HEK293 (cell line): ENCODE data around the gene MRPL43.

Experiments
- CTCF ChIA-PET: fragments of 350-600 bp; formaldehyde crosslinking; extraction: SDS; loops from one replicate; lab custom pipeline; 2021; ENCODE audit warnings: antibody characterized with exemption; lab: Yijun Ruan, JAX
- POLR2A ChIA-PET: fragments of 300-600 bp; formaldehyde crosslinking; extraction: SDS; loops from one replicate; lab custom pipeline; 2020; ENCODE audit warnings: antibody characterized with exemption, inconsistent platforms; lab: Yijun Ruan, JAX
- H3K27ac ChIP-seq: fragments of 200-500 bp; sonication (Bioruptor generic); 2 replicates; pipeline ENCODE4 v1.5.1; 2014; ENCODE audit warnings: low read depth, low read length, control low read depth, inconsistent platforms; ENCODE audit errors: extremely low read depth
- H3K36me3 ChIP-seq, 2 experiments: fragments of 200-500 bp in 1 of 2; sonication (Bioruptor generic) in 1 of 2; 1 replicate in 1 of 2; 2 replicates in 1 of 2; pipeline ENCODE4 v1.5.1; 2014 to 2017; ENCODE audit warnings: inconsistent platforms in 2 of 2, low read length in 2 of 2; ENCODE audit not compliant: control insufficient read depth in 2 of 2, insufficient read depth in 1 of 2
- H3K4me1 ChIP-seq: fragments of 200-500 bp; sonication (Bioruptor generic); 2 replicates; pipeline ENCODE4 v1.5.1; 2014; ENCODE audit warnings: mild to moderate bottlenecking, low read length, inconsistent platforms; ENCODE audit not compliant: control insufficient read depth, insufficient read depth
- H3K4me3 ChIP-seq: 2 replicates; pipeline ENCODE4 v1.5.1; 2011; ENCODE audit warnings: low read depth, mild to moderate bottlenecking, control low read depth, low read length, moderate library complexity
- H3K9me3 ChIP-seq: fragments of 200-500 bp; sonication (Bioruptor generic); 2 replicates; pipeline ENCODE4 v1.5.1; 2014; ENCODE audit warnings: low read depth, low read length, inconsistent platforms; ENCODE audit not compliant: control insufficient read depth, insufficient read depth
- ATF2 ChIP-seq: fragments of 450-650 bp; formaldehyde crosslinking; IDR thresholded peaks from 2 replicates; pipeline ENCODE4 v1.5.1; 2016; ENCODE audit warnings: missing biosample characterization, missing genetic modification characterization, low read depth
- BCL11B ChIP-seq: fragments of 450-650 bp; formaldehyde crosslinking; IDR thresholded peaks from 2 replicates; pipeline ENCODE4 v1.5.1; 2016; ENCODE audit warnings: low read depth, missing biosample characterization, missing genetic modification characterization
- RBAK ChIP-seq: fragments of 450-650 bp; formaldehyde crosslinking; IDR thresholded peaks from 2 replicates; pipeline ENCODE4 v1.5.1; 2016; ENCODE audit warnings: missing biosample characterization, missing genetic modification characterization
- YY2 ChIP-seq: fragments of 450-650 bp; formaldehyde crosslinking; IDR thresholded peaks from 2 replicates; pipeline ENCODE4 v1.5.1; 2016; ENCODE audit warnings: missing biosample characterization, missing genetic modification characterization
- ZBTB49 ChIP-seq: fragments of 450-650 bp; formaldehyde crosslinking; IDR thresholded peaks from 2 replicates; pipeline ENCODE4 v1.5.1; 2016; ENCODE audit warnings: missing biosample characterization, missing genetic modification characterization, low read depth
- ZNF112 ChIP-seq: fragments of 450-650 bp; formaldehyde crosslinking; IDR thresholded peaks from 2 replicates; pipeline ENCODE4 v1.5.0; 2017; ENCODE audit warnings: missing biosample characterization, missing genetic modification characterization
- ZNF133 ChIP-seq: fragments of 450-650 bp; formaldehyde crosslinking; IDR thresholded peaks from 2 replicates; pipeline ENCODE4 v1.5.1; 2016; ENCODE audit warnings: missing biosample characterization, missing genetic modification characterization
- ZNF146 ChIP-seq: fragments of 450-650 bp; formaldehyde crosslinking; IDR thresholded peaks from 2 replicates; pipeline ENCODE4 v1.5.1; 2016; ENCODE audit warnings: missing biosample characterization, missing genetic modification characterization
- ZNF221 ChIP-seq: fragments of 450-650 bp; formaldehyde crosslinking; IDR thresholded peaks from 2 replicates; pipeline ENCODE4 v1.5.1; 2017; ENCODE audit warnings: missing biosample characterization, missing genetic modification characterization, borderline replicate concordance
- ZNF26 ChIP-seq: fragments of 450-650 bp; formaldehyde crosslinking; IDR thresholded peaks from 2 replicates; pipeline ENCODE4 v1.5.1; 2016; ENCODE audit warnings: missing biosample characterization, missing genetic modification characterization
- ZNF266 ChIP-seq: fragments of 450-650 bp; formaldehyde crosslinking; IDR thresholded peaks from 2 replicates; pipeline ENCODE4 v1.5.1; 2016; ENCODE audit warnings: missing biosample characterization, missing genetic modification characterization, low read depth
- ZNF549 ChIP-seq: fragments of 450-650 bp; IDR thresholded peaks from 2 replicates; pipeline ENCODE4 v1.5.1; 2018; ENCODE audit warnings: missing biosample characterization, missing genetic modification characterization, mild to moderate bottlenecking, inconsistent platforms, moderate library complexity
- ZNF610 ChIP-seq: fragments of 450-650 bp; formaldehyde crosslinking; IDR thresholded peaks from 2 replicates; pipeline ENCODE4 v1.5.1; 2016; ENCODE audit warnings: missing biosample characterization, missing genetic modification characterization, borderline replicate concordance
- ZNF704 ChIP-seq: fragments of 450-650 bp; formaldehyde crosslinking; IDR thresholded peaks from 2 replicates; pipeline ENCODE4 v1.5.1; 2016; ENCODE audit warnings: missing biosample characterization, missing genetic modification characterization
- ZNF785 ChIP-seq: fragments of 450-650 bp; formaldehyde crosslinking; IDR thresholded peaks from 2 replicates; pipeline ENCODE4 v1.5.1; 2016; ENCODE audit warnings: missing biosample characterization, missing genetic modification characterization
- ZSCAN4 ChIP-seq: fragments of 450-650 bp; formaldehyde crosslinking; IDR thresholded peaks from 2 replicates; pipeline ENCODE4 v1.5.1; 2017; ENCODE audit warnings: missing biosample characterization, missing genetic modification characterization
- ZSCAN5A ChIP-seq: fragments of 450-650 bp; formaldehyde crosslinking; IDR thresholded peaks from 2 replicates; pipeline ENCODE4 v1.5.1; 2016; ENCODE audit warnings: missing biosample characterization, missing genetic modification characterization

MRPL43 gene

GRCh38 chr10:100943508-100943907 is 43.8 kb downstream of the MRPL43 start (continued):
- no peak for TF ChIP-seq ZNF133 (tag by site-specific recombination)
- TF ChIP-seq ZNF112 (tag by site-specific recombination): no peak
- TF ChIP-seq BCL11B (tag by site-specific recombination): no peak

- ChIA-PET CTCF (no interaction called here), POLR2A (no interaction called here)
- Histone ChIP-seq H3K27ac (no peak overlapping the region), H3K36me3 (peaks cover 85 to 96% of the 10 kb centered on the region in 2 experiments), H3K4me3 (no peak overlapping the region), H3K9me3 (no peaks in the 10 kb centered on the region), H3K4me1 (no peaks in the 10 kb centered on the region)
- TF ChIP-seq ZNF704: no peak
- no peak for TF ChIP-seq ATF2 (tag by site-specific recombination)
- no peak for TF ChIP-seq ZSCAN4 (tag by site-specific recombination)
- no peak for TF ChIP-seq ZSCAN5A (tag by site-specific recombination)
- TF ChIP-seq BCL11B (tag by site-specific recombination): no peak
- no peak for TF ChIP-seq ZBTB49 (tag by site-specific recombination)
- TF ChIP-seq ZNF785 (tag by site-specific recombination): no peak
- TF ChIP-seq ZNF221 (tag by site-specific recombination): no peak
- no peak for TF ChIP-seq ZNF610
- TF ChIP-seq RBAK (tag by site-specific recombination): no peak
- no peak for TF ChIP-seq YY2 (tag by site-specific recombination)
- no peak for TF ChIP-seq ZNF266 (tag by site-specific recombination)
- no peak for TF ChIP-seq ZNF26
- no peak for TF ChIP-seq ZNF146
- TF ChIP-seq ZNF549 (tag by site-specific recombination): no peak
Observed at GRCh38 chr10:100942229-100942628, 45.1 kb downstream of the MRPL43 start.
